Hematopoietic multipotent progenitor cell (in vitro differentiated cells): ENCODE data around the gene TK2. TPM values are rescaled to one million over a fixed set of nuclear protein-coding genes. Genes with fewer than 3 reads are reported as not detected.
"Not testable (repeated sequence)": the region's sequence is repeated elsewhere in the genome, so short reads cannot be mapped to it uniquely, and the experiment has no call there.

Experiments used
- DNase-seq, 3 donors: peaks; one replicate each; pipeline ENCODE4 v3.0.0-alpha.2; 2011 to 2015; ENCODE audit warnings: low read depth in 2 of 3, low spot score in 2 of 3
- total RNA-seq: library from RNA; depleted of rRNA; stranded (reverse); fragments of >200 nt; gene quantifications from one replicate; pipeline ENCODE4 v1.2.3, GENCODE V29; 2012

Gene TK2
- total RNA-seq, 1 donor: 15.3 TPM

DNA sequence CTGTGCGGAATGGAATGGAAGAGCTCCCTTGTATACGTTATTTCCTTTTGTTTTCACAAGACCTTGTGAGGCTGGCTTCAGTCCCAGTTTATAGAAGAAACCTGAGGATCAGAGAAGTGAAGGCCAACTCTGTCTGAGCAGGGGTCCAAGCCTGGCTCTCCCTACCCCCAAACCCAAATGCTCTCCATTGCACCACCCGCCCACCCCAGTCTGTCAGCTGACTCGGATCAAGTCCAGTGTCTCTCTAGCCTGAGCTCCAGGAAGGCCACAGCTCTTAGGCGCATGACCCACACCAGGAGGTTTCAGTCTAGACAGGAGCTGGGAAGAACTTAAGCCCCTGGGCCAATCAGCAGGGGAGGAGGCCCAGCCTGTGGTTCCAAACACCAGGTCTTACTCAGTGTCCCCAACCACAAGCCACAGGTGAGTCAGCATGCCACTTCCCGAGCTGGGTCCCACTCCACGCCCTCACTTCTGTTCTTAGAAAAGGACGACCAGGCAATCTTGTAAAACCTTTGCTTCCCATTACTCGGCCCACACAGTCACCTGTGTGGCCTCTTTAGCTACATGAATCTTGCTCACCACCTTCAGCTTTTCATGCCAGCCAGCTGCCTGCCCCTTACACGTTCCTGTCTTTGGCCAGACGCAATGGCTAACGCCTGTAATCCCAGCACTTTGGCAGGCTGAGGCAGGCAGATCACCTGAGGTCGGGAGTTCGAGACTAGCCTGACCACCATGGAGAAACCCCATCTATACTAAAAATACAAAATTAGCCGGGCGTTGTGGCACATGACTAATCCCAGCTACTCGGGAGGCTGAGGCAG lies 27.8 kb downstream of the TK2 start:
- peak in 2 of 3 donors; percentile 86 to 92 for DNase-seq

DNA sequence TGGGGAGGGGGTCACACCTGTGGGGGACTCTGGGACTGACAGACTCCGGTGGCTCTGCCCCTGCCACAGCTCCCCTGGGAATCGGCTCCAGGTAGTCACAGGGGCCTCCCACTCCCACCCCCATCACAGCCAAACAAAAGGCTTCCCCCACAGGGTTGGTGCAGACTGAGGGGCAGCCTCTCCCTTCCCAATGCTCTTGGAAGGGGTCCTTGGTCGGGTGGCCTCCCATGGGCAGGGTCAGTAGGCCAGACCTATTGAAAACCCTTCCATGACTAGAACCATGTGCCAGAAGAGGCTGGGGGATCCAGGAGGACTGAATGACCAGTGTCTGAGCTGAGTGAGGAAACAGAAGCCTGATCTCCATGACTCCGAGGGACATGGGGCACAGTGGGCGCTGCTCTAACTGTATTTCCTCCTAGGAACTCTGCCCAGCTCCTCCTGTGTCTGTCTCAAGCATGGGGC lies 28.6 kb downstream of the TK2 start:
- DNase-seq: no peak

DNA sequence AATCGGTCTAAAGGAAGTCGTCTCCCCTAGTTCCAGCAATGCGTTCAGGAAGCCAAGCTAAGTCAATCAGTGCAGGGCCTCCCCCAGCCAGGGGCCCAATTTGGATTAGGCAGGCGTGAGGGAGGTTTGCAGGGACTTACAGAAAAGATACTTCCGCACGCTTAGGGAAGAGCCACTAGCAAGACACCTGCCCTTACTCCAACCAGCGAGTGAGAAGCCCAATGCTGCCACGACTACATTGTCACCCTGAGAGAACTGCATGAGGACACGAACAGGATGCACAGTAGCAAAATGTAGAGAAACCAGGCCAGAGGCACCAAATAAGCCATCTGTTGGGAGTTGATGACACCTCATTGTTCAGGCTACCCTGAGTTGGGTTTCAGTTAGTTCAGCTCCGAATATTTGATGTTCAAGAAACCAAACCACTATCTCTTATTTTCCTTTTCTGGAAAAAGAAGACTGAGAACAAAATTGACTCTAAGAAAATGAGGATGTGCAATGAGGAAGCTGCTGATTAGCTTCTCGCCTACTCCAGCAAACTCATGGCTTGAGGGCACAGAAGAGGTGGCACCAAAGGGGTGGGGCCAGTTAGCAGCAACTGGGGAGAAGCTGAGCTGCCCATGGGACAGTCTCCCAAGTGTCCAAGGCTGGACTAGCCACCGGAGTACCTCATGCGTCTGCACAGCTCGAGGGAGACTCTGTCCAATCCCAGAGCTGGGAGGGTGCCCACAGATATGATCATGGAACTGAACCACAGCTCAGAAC lies 29.3 kb downstream of the TK2 start:
- DNase-seq: peak in 1 of 3 donors; percentile 59

DNA sequence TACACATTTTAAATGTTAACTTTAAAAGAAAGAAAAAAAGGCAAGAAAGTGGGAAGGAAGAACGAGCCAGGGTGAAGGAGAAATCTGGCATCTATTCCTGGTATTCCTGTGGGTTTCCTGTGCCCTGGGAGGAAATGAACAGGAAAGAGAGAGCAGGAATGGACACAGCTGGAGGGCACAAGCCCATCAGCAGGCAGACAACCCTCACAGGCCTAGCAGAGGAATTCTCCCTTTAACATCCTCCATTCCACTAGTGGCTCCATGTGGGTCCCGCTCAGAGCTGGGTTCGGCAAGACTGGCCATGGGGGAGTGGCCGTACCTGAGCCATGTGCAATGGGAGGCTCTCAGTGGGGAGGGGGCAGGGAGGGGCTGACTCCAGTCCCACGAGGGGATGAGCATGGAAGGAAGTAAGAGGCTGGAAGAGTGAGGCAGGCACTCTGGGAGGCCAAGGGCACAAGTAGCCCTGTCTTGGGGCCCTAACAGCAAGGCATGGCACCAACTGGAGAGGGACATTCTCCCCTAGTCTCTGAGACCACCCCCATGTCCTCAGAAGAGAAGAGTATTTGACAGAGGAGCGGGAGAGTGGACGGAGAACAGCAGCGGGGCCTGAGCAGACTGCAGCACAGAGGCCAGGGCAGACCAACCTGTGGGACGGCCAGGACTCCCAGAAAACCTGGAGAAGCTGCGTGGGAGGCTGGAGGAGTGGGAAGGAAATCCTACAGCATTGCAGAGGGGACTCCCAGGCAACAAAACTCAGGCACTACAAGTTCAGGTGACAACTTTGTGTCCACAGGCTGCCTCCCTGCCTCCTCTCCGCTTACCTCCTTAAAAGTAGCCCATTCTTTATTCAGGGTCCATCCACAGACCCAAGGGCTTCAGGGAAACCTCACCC lies 30.2 kb downstream of the TK2 start:
- DNase-seq: no peak

DNA sequence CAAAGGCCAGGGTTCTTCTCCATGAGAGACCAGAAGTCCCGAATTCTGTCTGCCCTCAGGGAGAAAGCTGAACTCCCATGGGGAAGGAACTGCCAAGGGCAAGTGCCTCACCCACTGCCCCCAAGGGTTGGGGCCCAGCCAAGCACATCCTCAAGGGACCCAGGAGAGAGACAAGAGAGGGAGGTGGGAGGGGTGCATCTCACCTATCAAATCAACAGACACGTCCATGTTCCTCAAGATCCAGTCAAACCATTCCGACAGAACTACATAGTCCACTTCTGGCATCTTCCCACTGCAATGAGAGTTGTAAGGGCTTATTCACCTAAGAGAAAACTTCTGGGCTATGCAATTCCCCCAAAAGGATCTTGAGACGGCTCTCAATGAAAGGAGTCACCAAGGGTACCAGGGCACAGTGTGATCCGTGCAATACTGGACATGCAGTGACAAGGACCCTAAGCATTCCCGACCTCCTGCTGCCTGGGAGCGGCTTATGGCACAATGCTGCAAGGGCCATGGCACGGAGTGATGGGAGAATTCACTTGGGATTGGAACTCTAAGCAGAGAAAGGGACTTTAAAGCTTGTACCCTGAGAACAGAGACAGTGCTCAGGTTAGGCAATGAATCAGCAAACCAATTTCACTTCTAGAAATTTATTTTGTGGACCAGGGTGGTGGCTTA lies 32.2 kb downstream of the TK2 start:
- DNase-seq: no peak

DNA sequence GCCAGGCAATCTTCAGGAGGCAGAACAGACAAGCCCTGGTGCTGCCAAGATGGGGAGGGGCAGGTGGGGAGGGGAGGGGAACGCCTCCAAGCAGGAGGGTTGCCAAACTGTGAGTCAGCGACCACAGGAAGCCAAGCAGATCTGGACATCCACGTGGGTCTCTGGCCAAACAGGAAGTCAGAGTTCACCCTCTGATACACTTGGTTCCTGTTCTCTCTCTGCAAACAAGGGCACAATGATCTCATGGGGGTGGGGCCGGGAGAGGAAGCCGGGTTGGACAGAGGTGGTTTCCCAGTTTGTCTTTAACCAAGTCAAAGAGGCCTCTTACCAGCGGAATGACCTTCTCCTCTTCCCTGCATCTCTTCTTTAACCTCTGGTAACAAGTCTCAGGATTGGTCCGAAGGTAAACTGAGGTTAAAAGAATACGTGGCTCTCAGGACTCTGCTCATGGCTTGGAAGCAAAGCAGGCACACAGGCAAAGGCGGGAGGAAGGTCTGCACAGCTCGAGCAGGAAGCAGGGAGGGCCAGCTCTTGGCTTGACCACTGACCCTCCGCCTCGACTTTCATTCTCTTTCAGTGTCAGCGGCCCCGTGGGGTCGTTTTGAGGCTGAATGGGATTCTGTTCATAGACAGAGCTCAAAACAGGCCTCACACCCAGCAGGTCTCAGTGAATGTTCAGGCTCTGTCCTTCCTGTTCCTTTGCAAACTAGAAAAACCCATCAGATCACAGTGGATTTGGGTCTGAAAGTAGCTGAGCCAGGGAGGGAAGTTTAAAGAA lies 32.9 kb downstream of the TK2 start:
- peak in 2 of 3 donors; percentile 97 for DNase-seq

DNA sequence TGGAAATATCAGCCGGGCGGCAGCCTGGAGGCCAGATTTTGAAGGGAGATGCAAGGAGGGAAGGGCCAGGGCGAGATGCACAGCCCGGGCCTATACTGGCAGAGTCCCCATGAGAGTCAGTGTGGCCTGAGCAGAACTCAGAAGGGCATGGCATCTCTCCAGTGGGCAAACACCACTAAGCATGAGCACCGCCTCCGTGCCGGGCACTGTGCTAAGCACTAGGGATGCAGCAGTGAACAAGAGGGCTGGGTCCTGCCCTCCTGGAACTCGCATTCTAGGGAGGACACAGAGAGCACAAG lies 33.5 kb downstream of the TK2 start:
- no peak for DNase-seq

DNA sequence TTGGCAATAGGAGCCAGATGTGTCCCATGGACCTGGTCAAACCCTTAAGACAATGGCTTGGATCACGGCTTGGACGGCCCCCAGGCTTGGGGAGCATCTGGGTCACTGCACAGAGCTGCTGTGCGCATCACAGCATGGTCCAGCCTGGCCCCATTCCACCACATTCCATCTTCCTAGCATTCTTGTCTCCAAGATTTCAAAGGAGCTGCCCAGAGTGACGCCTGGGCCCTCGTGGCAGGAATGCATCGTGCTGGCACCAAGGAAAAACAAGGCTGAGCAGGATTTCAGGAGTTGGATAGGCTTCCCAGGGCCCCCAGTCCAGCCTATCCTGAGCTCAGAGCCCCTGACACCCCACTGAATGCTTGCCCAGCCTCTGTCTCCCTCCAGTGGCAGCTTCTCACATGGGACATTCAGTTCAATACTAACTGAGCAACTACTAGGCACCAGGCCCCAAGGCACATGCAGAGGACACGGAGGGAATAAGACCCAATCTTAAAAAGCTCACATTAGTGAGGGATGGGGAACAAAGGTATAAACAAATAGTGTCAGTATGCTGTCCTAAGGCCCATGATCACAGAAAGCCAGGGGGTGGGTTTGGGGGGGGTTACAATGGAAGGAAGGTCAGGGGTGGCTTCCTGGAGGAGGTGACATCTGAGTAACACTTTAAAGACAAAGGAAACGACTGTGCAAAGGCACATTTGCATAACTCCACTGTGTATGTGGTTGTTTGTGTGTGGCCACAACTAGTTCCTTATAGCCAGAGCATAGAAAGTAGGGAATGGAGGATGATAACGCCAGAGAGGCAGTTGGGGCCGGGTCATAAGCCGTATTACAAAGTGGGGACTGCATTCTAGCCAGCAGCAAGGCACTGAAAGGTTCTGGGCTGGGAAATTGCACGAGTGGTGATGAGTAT lies 34.1 kb downstream of the TK2 start:
- peak in 1 of 3 donors; percentile 47 for DNase-seq

DNA sequence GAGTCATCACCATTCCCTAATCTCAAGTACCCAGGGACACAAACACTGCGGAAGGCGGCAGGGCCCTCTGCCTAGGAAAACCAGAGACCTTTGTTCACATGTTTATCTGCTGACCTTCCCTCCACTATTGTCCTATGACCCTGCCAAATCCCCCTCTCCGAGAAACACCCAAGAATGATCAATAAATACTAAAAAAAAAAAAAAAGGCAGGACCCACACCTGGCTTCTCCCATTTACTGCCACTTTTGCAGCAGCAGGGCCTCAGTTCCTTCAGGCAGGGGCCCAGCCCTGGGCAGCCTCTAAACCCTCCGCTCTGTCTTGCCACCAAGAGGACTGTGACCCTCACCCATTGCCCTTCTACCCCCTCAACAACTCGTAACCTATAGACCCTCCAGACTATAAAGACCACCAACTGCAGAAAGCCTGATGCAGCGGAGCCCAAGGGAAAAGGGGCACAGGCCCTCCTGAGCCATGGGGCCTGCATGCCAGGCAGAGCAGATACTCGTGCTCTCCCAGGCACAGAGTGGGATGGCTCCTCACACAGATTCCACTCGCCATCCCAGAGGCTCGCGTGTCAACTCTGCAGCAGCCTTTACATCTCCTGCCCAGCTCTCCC lies 34.8 kb downstream of the TK2 start:
- not testable (repeated sequence) for DNase-seq

DNA sequence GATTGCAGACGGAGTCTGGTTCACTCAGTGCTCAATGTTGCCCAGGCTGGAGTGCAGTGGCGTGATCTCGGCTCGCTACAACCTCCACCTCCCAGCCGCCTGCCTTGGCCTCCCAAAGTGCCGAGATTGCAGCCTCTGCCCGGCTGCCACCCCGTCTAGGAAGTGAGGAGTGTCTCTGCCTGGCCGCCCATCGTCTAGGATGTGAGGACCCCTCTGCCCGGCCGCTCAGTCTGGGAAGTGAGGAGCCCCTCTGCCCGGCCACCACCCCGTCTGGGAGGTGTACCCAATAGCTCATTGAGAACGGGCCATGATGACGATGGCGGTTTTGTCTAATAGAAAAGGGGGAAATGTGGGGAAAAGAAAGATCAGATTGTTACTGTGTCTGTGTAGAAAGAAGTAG lies 35.5 kb downstream of the TK2 start:
- DNase-seq: not testable (repeated sequence)

DNA sequence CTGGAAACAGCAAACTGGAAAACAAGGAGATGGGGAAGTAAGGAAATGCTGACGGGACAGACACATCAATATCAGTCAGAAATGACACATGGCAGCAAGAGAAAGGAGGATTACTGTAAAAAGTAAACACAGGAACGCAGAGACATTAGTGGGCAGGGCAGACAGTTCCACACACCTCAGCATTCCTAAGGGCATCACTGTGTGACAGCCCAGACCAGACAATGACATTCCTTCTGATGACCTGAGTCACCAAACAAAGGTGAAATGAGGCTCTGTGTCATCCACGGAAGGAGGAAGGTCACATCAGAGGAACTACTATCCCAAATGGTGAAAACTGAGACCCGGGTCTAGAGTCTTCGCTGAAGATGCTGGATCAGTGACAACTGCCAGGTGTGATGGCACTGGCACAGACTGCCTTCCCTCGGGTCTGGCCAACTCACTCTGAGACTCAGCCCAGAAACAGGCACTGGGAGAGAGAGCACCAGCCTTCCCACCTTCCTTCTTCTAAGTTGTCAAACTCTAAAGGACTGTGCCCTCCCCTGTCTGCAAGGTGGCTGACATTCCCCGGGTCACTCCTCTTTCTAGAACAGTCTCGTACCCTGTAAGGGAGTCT lies 36.7 kb downstream of the TK2 start:
- DNase-seq: no peak

DNA sequence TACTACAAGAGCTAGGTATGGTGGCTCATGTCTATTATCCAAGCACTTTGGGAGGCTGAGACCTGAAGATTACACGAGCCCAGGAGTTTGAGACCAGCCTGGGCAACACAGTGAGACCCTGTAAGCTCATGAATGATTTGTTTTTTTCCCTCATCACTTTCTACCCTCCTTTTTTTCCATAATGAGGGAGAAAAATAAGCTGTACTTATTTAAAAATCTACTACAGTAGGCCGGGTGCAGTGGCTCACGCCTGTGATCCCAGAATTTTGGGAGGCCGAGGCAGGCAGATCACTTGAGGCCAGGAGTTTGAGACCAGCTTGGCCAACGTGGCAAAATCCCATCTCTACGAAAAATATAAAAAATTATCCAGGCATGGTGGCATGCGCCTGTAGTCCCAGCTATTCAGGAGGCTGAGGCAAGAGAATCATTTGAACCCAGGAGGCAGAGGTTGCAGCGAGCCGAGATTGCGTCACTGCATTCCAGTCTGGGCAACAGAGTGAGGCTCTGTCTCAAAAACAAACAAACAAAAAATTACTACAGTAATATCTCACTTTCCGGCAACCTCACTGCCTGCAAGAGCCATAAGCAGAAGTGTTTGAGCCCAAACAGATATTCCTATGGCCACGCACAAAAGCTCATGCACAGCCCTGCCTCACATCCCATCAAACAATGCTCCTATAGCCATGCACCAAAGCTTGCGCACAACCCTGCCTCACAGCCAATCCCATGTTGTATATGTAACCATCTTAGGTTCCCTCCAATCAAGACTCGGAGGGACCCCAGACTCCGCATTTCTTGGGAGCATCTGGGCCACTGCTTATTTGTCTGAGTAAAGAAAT lies 37.4 kb downstream of the TK2 start:
- no peak for DNase-seq

DNA sequence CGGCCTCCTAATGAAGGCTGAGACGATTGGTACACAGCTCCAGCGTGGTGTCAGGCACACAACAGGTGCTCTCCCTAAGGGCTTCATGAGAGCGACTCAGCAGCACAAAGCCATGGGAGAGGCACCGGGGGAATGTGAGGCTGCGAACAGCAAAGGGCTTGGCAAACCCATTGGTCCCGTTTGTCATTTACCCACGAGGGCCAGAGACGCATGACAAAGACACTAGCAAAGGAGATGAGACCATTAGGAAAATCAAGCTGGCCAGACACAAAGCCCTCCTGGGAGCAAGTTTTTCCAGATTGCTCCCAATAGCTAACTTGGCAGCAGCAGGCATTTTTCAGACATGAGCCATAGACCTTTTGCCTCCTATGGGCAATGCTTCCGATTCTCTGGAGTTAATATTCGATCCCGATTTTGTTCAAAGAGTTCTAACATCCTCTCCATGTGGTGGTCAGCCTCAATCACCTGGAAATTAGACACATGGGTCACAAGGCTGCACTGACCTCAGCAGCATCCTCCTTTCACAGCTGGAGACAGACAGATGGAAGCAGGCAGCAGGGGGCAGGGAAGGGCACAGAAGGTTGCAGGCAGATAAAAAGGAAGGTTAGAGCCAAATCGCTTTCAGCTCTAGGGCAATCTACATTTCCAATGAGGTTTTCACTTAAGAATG lies 38.2 kb downstream of the TK2 start:
- DNase-seq: peak in 1 of 3 donors; percentile 44

DNA sequence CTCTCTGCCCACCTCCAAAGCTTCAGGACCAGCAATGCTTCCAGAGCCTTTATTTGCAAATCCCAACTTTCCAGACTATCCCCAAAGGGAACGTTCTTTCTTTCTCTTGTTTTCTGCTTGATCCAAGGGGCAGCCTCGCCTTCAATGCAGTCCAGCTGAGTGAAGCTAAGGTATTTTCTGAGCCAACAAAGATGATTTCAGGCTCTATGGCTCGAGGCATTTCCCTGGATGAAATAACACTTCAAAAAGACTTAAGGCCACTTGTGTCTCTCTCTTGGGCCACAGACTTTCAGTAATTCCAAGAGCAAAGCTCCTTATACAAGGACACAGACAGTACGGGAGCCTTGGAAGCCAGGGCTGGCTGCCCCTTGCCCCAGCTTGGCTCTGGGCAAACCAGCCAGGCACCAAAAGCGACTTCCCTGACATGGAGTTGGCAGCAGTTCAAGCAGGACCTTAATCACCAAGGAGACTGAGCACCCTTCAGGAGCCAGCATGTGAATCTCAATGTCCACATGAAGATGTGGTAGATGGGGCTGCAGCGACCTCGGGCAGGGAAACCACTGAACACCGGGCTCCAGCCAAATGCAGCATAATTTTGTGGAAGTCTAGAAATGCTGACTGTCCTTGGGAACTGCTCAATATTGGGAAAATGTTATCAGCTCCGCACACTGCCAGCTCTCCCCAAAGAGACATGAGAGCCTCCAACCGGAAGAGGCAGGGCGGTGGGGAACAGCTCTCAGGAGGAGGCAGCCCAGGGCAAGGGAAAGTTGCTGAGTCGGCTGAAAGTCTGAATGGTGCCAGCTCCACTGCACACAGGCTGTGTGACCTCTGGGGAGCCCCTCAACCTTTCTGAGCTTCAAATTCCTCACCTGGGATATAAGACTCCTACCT lies 39.0 kb downstream of the TK2 start:
- DNase-seq: no peak

DNA sequence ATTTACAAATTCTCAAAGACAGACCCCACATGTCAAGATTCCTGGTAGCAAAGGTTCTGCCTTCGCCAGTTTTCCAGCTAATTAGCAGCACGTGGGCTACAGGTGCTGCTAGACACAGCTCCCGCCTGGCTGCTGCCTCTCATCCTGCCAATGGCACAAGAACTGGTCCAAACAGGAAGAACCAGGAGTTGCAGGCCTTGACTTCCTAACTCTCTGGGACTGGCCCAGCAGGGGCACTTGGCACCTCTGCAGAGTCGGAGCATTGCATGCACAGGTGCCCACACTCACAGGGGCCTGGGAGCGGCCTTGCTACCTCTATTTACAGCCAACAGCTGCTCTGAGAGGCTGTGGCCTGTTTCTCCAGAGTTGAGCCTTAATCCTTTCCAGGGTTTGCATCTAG lies 39.6 kb downstream of the TK2 start:
- no peak for DNase-seq
